HG02588 (cell line): ENCODE data around the gene GSK3B.
"Not testable (repeated sequence)": the region's sequence is repeated elsewhere in the genome, so short reads cannot be mapped to it uniquely, and the experiment has no call there.

Experiments
- ATAC-seq: cut with Tn5 transposase; IDR thresholded peaks from one replicate; pipeline ENCODE4 v1.9.1; 2021; ENCODE audit warnings: mild to moderate bottlenecking, moderate library complexity; ENCODE audit not compliant: unreplicated experiment

The GSK3B gene

GRCh38 chr3:119891944-119892721, 202.1 kb downstream of the GSK3B start:
- no peak for ATAC-seq

GRCh38 chr3:119888681-119889080, 205.6 kb downstream of the GSK3B start:
- not testable (repeated sequence) for ATAC-seq

DNA sequence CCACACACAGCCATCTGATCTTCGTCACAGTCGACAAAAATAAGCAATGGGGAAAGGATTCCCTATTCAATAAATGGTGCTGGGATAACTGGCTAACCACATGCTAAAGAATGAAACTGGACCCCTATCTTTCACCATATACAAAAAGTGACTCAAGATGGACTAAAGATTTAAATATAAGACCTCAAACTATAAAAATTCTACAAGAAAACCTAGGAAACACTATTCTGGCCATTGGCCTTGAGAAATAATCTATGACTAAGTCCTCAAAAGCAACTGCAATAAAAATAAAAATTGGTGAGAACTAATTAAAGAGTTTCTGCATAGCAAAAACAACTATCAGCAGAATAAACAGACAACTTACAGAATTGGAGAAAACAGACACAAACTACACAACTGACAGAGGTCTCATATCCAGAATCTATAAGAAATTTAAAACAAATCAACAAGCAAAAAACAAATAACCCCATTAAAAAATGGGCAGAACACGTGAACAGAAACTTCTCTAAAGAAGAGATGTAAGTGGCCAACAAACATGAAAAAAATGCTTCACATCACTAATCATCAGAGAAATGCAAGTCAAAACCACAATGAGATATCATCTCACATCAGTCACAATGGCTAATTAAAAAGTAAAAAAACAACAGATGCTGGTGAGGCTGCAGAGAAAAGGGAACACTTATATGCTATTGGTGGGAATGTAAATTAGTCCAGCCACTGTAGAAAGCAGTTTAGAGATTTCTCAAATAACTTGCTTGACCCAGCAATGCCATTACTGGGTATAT, 208.3 kb downstream of the GSK3B start:
- ATAC-seq, result no peak

DNA sequence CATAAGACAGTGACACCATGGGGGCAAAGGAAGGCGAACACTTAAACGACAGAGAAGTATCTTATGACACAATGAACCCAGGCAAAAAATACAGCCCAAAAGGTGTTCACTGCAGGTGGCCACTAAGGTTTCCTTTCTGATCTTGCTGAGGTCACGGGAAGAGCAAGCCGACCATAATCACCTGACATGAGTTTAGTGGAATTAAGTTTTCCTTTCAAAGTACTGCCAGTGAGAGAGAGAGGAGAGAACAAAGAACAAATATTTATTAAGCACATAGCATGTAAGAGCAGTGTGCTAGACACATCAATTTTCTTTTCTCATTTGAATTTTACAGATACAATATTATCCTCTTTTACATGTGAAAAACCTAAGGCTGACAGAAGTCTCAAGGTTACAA, 210.1 kb downstream of the GSK3B start:
- no peak for ATAC-seq

- ATAC-seq, result no peak
Measured at GRCh38 chr3:119883461-119884160, 210.6 kb downstream of the GSK3B start.

GRCh38 chr3:119880966-119881365, 213.3 kb downstream of the GSK3B start:
- ATAC-seq, result no peak

DNA sequence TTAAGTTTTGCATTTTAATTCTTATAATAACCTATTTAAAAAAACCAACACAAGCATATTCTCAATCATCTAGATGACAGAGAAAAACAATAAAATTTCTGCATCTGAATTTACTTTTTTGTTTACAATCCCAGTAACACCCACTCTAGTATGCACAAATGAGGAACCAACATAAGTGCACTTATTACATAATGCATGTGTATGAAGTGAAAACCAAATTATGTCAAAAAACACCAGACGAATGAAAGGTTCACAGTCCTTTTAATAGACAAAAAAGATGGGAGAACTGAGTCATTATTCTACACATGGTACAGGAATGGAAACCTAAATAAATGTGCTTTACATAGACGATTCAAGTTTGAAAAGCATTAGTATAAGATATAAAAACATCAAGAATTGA, 220.6 kb downstream of the GSK3B start:
- no peak for ATAC-seq

GRCh38 chr3:119872773-119873172, 221.5 kb downstream of the GSK3B start:
- no peak for ATAC-seq

- ATAC-seq, result no peak
Measured at GRCh38 chr3:119871571-119871970, 222.7 kb downstream of the GSK3B start.

GRCh38 chr3:119870512-119870911, 223.7 kb downstream of the GSK3B start:
- ATAC-seq, result no peak

- no peak for ATAC-seq
Measured at GRCh38 chr3:119864476-119864875, 229.8 kb downstream of the GSK3B start.

- ATAC-seq, result no peak
Measured at GRCh38 chr3:119862616-119863015, 231.6 kb downstream of the GSK3B start.

GRCh38 chr3:119861681-119862080, 232.6 kb downstream of the GSK3B start:
- no peak for ATAC-seq

GRCh38 chr3:119859728-119860127, 234.5 kb downstream of the GSK3B start:
- ATAC-seq, result no peak

DNA sequence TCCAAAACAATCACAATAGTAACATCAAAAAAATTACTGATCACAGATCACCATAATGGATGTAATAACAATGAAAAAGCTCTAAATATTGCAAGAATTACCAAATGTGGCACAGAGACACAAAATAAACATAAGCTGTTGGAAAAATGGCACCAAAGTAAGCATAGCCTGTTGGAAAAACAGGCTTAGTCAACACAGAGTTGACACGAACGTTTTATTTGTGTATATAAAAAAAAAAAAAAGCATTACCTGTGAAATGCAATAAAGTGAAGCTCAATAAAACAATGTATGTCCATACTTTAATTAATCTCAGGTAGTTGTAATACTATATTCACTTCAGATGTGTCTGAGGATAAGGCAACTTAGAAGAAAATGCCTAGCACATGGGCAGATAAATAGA, 235.3 kb downstream of the GSK3B start:
- ATAC-seq, result no peak

GRCh38 chr3:119856695-119857094, 237.6 kb downstream of the GSK3B start:
- ATAC-seq, result no peak

- ATAC-seq, result no peak
Measured at GRCh38 chr3:119849126-119849525, 245.1 kb downstream of the GSK3B start.

DNA sequence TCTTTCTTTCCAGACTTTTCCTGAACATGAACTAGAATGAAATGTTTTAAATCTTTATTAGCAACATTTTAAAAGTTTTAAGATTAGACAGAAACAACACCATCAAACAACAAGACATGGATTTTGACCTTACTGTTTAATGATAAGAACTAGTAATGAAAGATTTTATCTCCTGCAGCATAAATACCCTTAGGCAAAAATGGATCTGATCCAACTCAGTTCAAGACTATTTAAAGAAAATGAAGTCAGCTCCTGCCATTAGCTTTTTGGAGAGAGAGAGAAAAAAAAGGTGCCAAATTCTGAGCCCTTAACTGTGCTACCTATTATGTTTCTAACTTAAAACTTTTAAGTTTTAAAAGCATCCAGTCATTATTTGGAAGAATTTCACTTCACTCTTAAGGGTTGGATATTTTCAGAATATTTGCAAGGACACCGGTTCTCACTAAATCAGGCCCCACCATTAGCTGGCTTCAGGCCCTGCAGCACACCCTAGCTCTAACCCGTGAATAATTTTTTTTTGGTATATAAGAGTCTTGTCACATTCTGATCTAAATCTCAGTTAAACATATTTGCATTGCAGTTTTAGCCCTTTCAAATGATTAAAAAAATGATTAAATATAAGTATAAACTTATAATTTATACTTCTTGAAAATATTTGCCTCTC, 252.3 kb downstream of the GSK3B start:
- no peak for ATAC-seq

DNA sequence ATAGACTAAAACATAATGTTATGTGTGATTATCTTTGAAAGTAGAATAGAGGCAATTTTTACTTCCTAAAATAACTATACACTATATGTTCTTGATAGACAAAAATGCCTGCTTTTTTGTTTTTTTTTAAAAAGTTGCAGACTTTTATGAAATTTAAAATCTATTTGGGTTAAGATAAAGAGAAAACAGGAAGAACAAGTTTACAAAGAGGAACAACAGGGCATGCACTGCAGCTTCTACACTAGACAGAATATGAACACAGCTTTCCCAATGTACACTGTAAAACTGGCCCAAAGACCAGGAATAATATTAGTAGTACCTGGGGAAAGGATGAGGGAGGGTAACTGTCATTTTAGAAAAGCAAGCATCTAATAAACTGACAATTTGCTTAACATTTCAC, 258.7 kb downstream of the GSK3B start:
- ATAC-seq, result no peak

DNA sequence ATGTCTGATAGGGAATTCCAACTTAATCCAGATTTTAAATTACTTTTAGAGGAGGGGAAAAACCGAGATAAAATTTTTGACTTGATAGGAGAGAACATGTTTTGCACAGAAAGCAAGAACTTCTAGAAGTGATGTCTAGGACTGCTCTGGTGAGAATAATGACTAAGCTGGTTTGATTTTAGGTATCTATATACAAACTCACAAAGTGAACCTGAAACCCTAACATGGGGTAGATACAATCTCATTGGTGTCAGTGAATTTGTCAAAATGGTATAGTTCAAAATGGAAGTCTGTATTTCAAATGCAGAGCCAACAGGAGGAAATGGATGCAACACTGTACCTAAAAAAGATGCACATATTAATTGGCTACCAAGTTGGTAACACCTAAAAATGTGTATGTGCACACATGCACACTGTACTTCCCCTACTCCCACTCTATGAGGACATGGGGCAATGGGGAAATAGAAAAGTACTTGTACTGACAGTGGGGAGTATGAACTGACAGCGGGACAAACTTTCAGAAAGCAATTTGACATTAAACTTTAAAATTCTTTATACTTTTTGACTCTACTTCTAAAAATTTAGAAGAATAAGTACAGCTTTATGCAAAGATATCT, 259.4 kb downstream of the GSK3B start:
- ATAC-seq, result peak; percentile 48

DNA sequence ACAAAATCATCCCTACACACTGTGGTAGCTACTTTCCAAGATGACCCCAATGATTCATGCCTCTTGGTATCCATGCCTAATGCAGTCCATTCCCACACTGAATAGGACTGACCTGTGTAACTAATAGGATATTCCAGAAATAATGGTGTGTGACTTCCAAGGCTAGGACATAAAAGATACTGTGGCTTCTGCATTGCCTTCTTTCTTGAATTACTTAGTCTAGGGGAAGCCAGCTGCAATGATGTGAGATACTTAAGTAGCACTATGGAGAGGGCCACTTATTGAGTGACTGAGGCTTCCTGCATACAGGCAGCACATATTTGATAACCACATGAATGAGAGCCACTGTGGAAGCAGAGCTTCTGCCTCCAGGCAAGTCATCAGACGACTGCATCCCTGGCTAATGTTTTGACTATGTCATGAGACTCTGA, 262.3 kb downstream of the GSK3B start:
- no peak for ATAC-seq
